ENCODE data around the gene ANO8. TPM values are rescaled to one million over a fixed set of nuclear protein-coding genes. Genes with fewer than 3 reads are reported as not detected.

The ANO8 gene
- total and polyA plus RNA-seq, 2 experiments from 2014 or later: 4.5 to 24.9 TPM

DNA sequence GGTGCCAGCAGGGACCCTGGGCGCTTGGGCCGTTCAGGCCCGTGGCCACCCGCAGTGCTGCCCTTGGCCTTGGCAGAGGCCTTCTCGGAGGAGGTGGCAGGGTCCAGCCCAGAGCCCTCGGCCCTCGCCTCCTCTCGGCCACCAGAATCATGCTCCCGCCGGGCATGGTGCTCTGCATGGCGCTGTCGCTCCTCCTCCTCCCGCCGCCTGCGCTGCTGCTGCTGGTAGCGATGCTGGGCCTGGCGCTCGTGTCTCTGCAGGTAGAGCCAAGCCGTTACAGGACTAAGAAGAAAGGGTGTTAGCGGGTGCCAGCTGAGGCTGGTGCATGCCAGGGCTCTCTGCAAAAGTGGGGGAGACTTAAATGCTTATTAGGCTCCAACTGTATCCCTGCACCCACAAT, 9.5 kb downstream of the ANO8 start:
- Histone ChIP-seq H3F3A (replicated peaks; ENCODE audit: low read depth) (peaks cover 33% of the 10 kb centered on the region), H3K79me2 (replicated peaks; ENCODE audit: insufficient read depth) (no peaks in the 10 kb centered on the region), H3K4me2 (no peak overlapping the region), H3K4me1 (ENCODE audit: insufficient read depth) (peaks cover 25% of the 10 kb centered on the region), H4K20me1 (replicated peaks; ENCODE audit: insufficient read depth) (no peaks in the 10 kb centered on the region; the same call in 1 of the 2 replicates), H3K27me3 (ENCODE audit: insufficient read depth) (peaks cover 9% of the 10 kb centered on the region; the same call in 1 of the 2 replicates), H3K4me3 (no peak overlapping the region), H3K27ac (ENCODE audit: low read depth) (no peak overlapping the region), H3K36me3 (ENCODE audit: insufficient read depth) (0 out of 2 replicates have a peak, but pooled peaks cover under 1% of the 10 kb centered on the region), H2AFZ (no peak overlapping the region), H3K9me2 (ENCODE audit: insufficient read depth) (no peaks in the 10 kb centered on the region)
- Mint-ChIP-seq H3K4me1 (peaks cover 22% of the 10 kb centered on the region), H3K27ac (no peak overlapping the region), H3K9me3 (no peaks in the 10 kb centered on the region; the same call in 2 of the 3 replicates), H3K27me3 (ENCODE audit: insufficient read depth, low read depth, poor library complexity) (peaks cover 14% of the 10 kb centered on the region), H3K36me3 (ENCODE audit: low read depth) (peaks cover 23% of the 10 kb centered on the region), H3K4me3 (no peak overlapping the region)
- no peak for DNase-seq (ENCODE audit: low spot score)
- no peak for ATAC-seq
- TF ChIP-seq ZNF114 (CRISPR knock-in tag; IDR thresholded peaks at IDR 0.05) (no peak), STAT1 (IDR thresholded peaks at IDR 0.05; ENCODE audit: unreplicated experiment) (no peak), JUNB (IDR thresholded peaks at IDR 0.05; ENCODE audit: unreplicated experiment) (no peak), CREB1 (CRISPR knock-in tag; IDR thresholded peaks at IDR 0.05; ENCODE audit: low read depth) (no peak), ZNF331 (CRISPR knock-in tag; IDR thresholded peaks at IDR 0.05; ENCODE audit: low read depth) (no peak)
- TF ChIP-seq, protein P1, sequence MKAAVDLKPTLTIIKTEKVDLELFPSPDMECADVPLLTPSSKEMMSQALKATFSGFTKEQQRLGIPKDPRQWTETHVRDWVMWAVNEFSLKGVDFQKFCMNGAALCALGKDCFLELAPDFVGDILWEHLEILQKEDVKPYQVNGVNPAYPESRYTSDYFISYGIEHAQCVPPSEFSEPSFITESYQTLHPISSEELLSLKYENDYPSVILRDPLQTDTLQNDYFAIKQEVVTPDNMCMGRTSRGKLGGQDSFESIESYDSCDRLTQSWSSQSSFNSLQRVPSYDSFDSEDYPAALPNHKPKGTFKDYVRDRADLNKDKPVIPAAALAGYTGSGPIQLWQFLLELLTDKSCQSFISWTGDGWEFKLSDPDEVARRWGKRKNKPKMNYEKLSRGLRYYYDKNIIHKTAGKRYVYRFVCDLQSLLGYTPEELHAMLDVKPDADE (IDR thresholded peaks at IDR 0.05): no peak

DNA sequence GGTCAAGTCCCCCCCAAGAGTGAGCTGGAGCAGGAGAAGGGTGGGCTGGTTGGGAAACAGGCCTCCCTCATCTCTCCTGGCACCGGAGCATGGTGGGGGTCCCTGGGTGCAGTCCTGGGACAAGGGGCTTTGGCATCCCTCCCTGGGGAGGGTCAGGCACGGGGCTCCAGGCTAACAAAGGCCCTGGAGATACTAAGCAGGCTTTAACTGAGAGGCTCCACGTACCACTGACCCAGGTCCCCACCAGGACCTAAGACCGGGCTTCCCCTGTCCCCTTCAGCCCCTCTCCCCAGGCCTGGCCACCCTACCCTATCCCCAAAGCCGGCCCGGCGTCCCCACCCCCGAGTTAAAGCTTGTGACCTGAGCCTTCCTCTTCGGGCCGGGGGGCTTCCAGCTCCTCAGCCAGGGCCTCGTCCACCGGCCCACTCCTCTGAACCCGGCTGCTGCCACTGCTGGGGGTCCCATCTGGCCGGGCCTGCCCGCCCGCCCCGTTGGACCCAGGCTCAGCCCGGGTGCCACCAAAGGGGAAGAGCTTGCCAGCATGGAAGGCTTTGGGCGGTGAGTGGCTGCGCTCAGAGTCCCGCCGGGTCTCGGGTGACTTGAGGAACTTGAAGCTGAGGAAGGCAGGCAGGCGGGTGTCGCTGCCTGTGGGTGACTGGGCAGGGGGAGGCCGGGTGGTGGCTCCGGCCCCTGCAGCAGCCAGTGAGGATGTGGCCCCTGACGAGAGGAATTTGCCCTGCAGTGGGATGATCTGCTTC, 10.1 kb downstream of the ANO8 start:
- Histone ChIP-seq H3K79me2 (replicated peaks; ENCODE audit: insufficient read depth) (no peaks in the 10 kb centered on the region), H4K20me1 (replicated peaks; ENCODE audit: insufficient read depth) (no peaks in the 10 kb centered on the region; the same call in 1 of the 2 replicates), H3K27ac (ENCODE audit: low read depth) (no peak overlapping the region), H3K4me3 (no peak overlapping the region), H3K4me2 (no peak overlapping the region), H3K36me3 (ENCODE audit: insufficient read depth) (peaks cover 5% of the 10 kb centered on the region; the same call in 1 of the 2 replicates), H3K9me2 (ENCODE audit: insufficient read depth) (no peaks in the 10 kb centered on the region), H3F3A (replicated peaks; ENCODE audit: low read depth) (peaks cover 33% of the 10 kb centered on the region), H2AFZ (no peak overlapping the region), H3K27me3 (ENCODE audit: insufficient read depth) (peaks cover 3% of the 10 kb centered on the region; the same call in 1 of the 2 replicates), H3K4me1 (ENCODE audit: insufficient read depth) (peaks cover 25% of the 10 kb centered on the region)
- Mint-ChIP-seq H3K27me3 (ENCODE audit: insufficient read depth, low read depth, poor library complexity) (peaks cover 15% of the 10 kb centered on the region), H3K36me3 (ENCODE audit: low read depth) (peaks cover 29% of the 10 kb centered on the region), H3K27ac (no peak overlapping the region), H3K4me1 (peaks cover 22% of the 10 kb centered on the region), H3K4me3 (no peak overlapping the region), H3K9me3 (no peaks in the 10 kb centered on the region; the same call in 2 of the 3 replicates)
- ATAC-seq: no peak
- DNase-seq (ENCODE audit: low spot score): no peak
- TF ChIP-seq JUNB (IDR thresholded peaks at IDR 0.05; ENCODE audit: unreplicated experiment) (no peak), NANOG (IDR thresholded peaks at IDR 0.05; ENCODE audit: borderline replicate concordance) (no peak), ZNF114 (CRISPR knock-in tag; IDR thresholded peaks at IDR 0.05) (no peak), EZH2phosphoT487 (IDR thresholded peaks at IDR 0.05; ENCODE audit: unreplicated experiment) (no peak)
- TF ChIP-seq, protein P1 (IDR thresholded peaks at IDR 0.05): no peak
- TF ChIP-seq, protein P2, sequence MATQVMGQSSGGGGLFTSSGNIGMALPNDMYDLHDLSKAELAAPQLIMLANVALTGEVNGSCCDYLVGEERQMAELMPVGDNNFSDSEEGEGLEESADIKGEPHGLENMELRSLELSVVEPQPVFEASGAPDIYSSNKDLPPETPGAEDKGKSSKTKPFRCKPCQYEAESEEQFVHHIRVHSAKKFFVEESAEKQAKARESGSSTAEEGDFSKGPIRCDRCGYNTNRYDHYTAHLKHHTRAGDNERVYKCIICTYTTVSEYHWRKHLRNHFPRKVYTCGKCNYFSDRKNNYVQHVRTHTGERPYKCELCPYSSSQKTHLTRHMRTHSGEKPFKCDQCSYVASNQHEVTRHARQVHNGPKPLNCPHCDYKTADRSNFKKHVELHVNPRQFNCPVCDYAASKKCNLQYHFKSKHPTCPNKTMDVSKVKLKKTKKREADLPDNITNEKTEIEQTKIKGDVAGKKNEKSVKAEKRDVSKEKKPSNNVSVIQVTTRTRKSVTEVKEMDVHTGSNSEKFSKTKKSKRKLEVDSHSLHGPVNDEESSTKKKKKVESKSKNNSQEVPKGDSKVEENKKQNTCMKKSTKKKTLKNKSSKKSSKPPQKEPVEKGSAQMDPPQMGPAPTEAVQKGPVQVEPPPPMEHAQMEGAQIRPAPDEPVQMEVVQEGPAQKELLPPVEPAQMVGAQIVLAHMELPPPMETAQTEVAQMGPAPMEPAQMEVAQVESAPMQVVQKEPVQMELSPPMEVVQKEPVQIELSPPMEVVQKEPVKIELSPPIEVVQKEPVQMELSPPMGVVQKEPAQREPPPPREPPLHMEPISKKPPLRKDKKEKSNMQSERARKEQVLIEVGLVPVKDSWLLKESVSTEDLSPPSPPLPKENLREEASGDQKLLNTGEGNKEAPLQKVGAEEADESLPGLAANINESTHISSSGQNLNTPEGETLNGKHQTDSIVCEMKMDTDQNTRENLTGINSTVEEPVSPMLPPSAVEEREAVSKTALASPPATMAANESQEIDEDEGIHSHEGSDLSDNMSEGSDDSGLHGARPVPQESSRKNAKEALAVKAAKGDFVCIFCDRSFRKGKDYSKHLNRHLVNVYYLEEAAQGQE (IDR thresholded peaks at IDR 0.05; ENCODE audit: unreplicated experiment): no peak
